Vagina (tissue), 2 donors: Measurements from ENCODE around the gene INTS11. TPM values are rescaled to one million over a fixed set of nuclear protein-coding genes. Genes with fewer than 3 reads are reported as not detected.

Experiments used
- DNase-seq, 2 donors: peaks; one replicate each; pipeline ENCODE4 v3.0.0-alpha.2; 2017; ENCODE audit errors: extremely low spot score in 2 of 2
- H3K27ac ChIP-seq: fragments of 200-600 bp; sonication (generic); one replicate; pipeline ENCODE4 v1.5.1; 2019
- H3K27me3 ChIP-seq: fragments of 200-600 bp; sonication (generic); one replicate; pipeline ENCODE4 v1.5.1; 2019
- H3K36me3 ChIP-seq, 2 donors: fragments of 200-600 bp; sonication (generic); one replicate each; pipeline ENCODE4 v1.5.1; 2017 to 2019
- H3K4me1 ChIP-seq: fragments of 200-600 bp; sonication (generic); one replicate; pipeline ENCODE4 v1.5.1; 2019
- H3K4me3 ChIP-seq, 2 donors: fragments of 200-600 bp; sonication (generic); 1 replicate in 1 of 2; 2 replicates in 1 of 2; pipeline ENCODE4 v1.5.1; 2016 to 2019
- H3K9me3 ChIP-seq: fragments of 200-600 bp; sonication (generic); one replicate; pipeline ENCODE4 v1.5.1; 2019
- CTCF ChIP-seq, 3 experiments: fragments of 450-650 bp in 2 of 3; fragments of 200-600 bp in 1 of 3; sonication (generic) in 1 of 3; IDR thresholded peaks; one replicate each; pipeline ENCODE4 v1.5.1; 2017 to 2019; ENCODE audit warnings: antibody characterized with exemption in 3 of 3, mild to moderate bottlenecking in 2 of 3, moderate library complexity in 2 of 3
- POLR2A ChIP-seq, 2 donors: fragments of 450-650 bp; IDR thresholded peaks; one replicate each; pipeline ENCODE4 v1.6.1; 2017; ENCODE audit warnings: antibody characterized with exemption in 2 of 2, mild to moderate bottlenecking in 2 of 2, moderate library complexity in 2 of 2
- POLR2AphosphoS5 ChIP-seq, 2 donors: sonication (generic); formaldehyde crosslinking; IDR thresholded peaks; one replicate each; pipeline ENCODE4 v1.9.0; 2017; ENCODE audit warnings: antibody characterized with exemption in 2 of 2, mild to moderate bottlenecking in 2 of 2, low read depth in 1 of 2; ENCODE audit not compliant: insufficient read depth in 1 of 2
- intact Hi-C: fragments of 100-400 bp; cut with DNase I; formaldehyde crosslinking; loops from one replicate; pipeline ENCODE4 v1.15.1; 2023
- total RNA-seq: library from RNA; depleted of rRNA; stranded (reverse); fragments of >200 nt; gene quantifications from one replicate; pipeline ENCODE4 v1.2.3, GENCODE V29; 2016

Gene INTS11
- total RNA-seq, 1 donor from 2014 or later, result 142 TPM

- Histone ChIP-seq H3K9me3 (no peaks in the 10 kb centered on the region), H3K4me3 (peak overlapping the region in 1 of 2 donors; percentile 97), H3K27ac (peak overlapping the region; percentile 93), H3K4me1 (peaks cover 43% of the 10 kb centered on the region), H3K36me3 (peaks cover 0 to 41% of the 10 kb centered on the region in 2 donors), H3K27me3 (no peaks in the 10 kb centered on the region)
- intact Hi-C loops, result no loop called here
- DNase-seq, result no peak
- no peak for TF ChIP-seq POLR2AphosphoS5 (IDR thresholded peaks at IDR 0.05; ENCODE audit: insufficient read depth in 1 of 2, low read depth in 1 of 2)
- no peak for TF ChIP-seq POLR2A (IDR thresholded peaks at IDR 0.05)
- no peak for TF ChIP-seq CTCF (IDR thresholded peaks at IDR 0.05)
Measured at GRCh38 chr1:1310109-1310385, 14.4 kb downstream of the INTS11 start.

- no peak for DNase-seq
- H3K9me3 ChIP-seq, result no peaks in the 10 kb centered on the region
- intact Hi-C loops, result loop anchor here (5.0 kb wide), 1 partner anchor 38 kb away; the partner anchor contains the start of gene DVL1
- H3K4me1 ChIP-seq, result peaks cover 48% of the 10 kb centered on the region
- TF ChIP-seq POLR2A (IDR thresholded peaks at IDR 0.05), result no peak
- TF ChIP-seq POLR2AphosphoS5 (IDR thresholded peaks at IDR 0.05; ENCODE audit: insufficient read depth in 1 of 2, low read depth in 1 of 2), result peak in 1 of 2 donors; percentile 39
- TF ChIP-seq CTCF (IDR thresholded peaks at IDR 0.05), result no peak
- peak overlapping the region; percentile 95 to 97 for H3K4me3 ChIP-seq
- H3K27ac ChIP-seq, result peak overlapping the region; percentile 93
- peaks cover 0 to 35% of the 10 kb centered on the region in 2 donors for H3K36me3 ChIP-seq
- H3K27me3 ChIP-seq, result no peaks in the 10 kb centered on the region
Measured at GRCh38 chr1:1309251-1310108, 15.0 kb downstream of the INTS11 start.

- TF ChIP-seq CTCF (IDR thresholded peaks at IDR 0.05), result no peak
- TF ChIP-seq POLR2A (IDR thresholded peaks at IDR 0.05), result no peak
- no peak for TF ChIP-seq POLR2AphosphoS5 (IDR thresholded peaks at IDR 0.05; ENCODE audit: insufficient read depth in 1 of 2, low read depth in 1 of 2)
- H3K4me3 ChIP-seq, result peak overlapping the region; percentile 95 to 97
- peak overlapping the region; percentile 93 for H3K27ac ChIP-seq
- no peak for DNase-seq
- no peaks in the 10 kb centered on the region for H3K9me3 ChIP-seq
- H3K36me3 ChIP-seq, result peaks cover 0 to 29% of the 10 kb centered on the region in 2 donors
- H3K4me1 ChIP-seq, result peaks cover 55% of the 10 kb centered on the region
- intact Hi-C loops, result loop anchor here (5.0 kb wide), 1 partner anchor 38 kb away; the partner anchor contains the start of gene DVL1
- no peaks in the 10 kb centered on the region for H3K27me3 ChIP-seq
Measured at GRCh38 chr1:1308756-1309250, 15.7 kb downstream of the INTS11 start.

GRCh38 chr1:1307923-1308755 is 16.3 kb downstream of the INTS11 start, which contains the start of the genes ACAP3 and PUSL1:
Gene ACAP3, minus strand, starts transcription at chr1:1307930. Its CDS starts 115 bp downstream, at chr1:1307815.
Gene PUSL1, plus strand, starts transcription at chr1:1308597. Its CDS starts 47 bp downstream, at chr1:1308644.
- intact Hi-C loops, result loop anchor here (5.0 kb wide), 1 partner anchor 39 kb away; the partner anchor contains the start of gene DVL1
- DNase-seq, result peak in 1 of 2 donors; percentile 96
- Histone ChIP-seq H3K36me3 (peaks cover 0 to 22% of the 10 kb centered on the region in 2 donors), H3K27ac (peak within 1 kb of the TSS; percentile 93), H3K27me3 (no peaks in the 10 kb centered on the region), H3K4me3 (peak within 1 kb of the TSS; percentile 95 to 97), H3K4me1 (peaks cover 62% of the 10 kb centered on the region), H3K9me3 (no peaks in the 10 kb centered on the region)
- TF ChIP-seq CTCF (IDR thresholded peaks at IDR 0.05), result peak in 1 of 3 experiments; percentile 23
- TF ChIP-seq POLR2AphosphoS5 (IDR thresholded peaks at IDR 0.05; ENCODE audit: insufficient read depth in 1 of 2, low read depth in 1 of 2), result peak in 1 of 2 donors; percentile 75
- peak in 1 of 2 donors; percentile 29 for TF ChIP-seq POLR2A (IDR thresholded peaks at IDR 0.05)
